ENCODE results near the gene HS3ST3B1. TPM values are rescaled to one million over a fixed set of nuclear protein-coding genes. Genes with fewer than 3 reads are reported as not detected.
A peak's percentile ranks its signal among the peaks of the same experiment; 100 is the strongest.

The HS3ST3B1 gene
- total RNA-seq, 1 experiment from 2014 or later = 8.2 TPM

- DNase-seq (ENCODE audit: low read depth) = peak; percentile 47
Measured at GRCh38 chr17:14303343-14304221, 2.7 kb downstream of the HS3ST3B1 start.

- DNase-seq (ENCODE audit: low read depth) = peak; percentile 44
Measured at GRCh38 chr17:14304222-14304772, 3.4 kb downstream of the HS3ST3B1 start.

- peak; percentile 66 for DNase-seq (ENCODE audit: low read depth)
Measured at GRCh38 chr17:14304773-14305517, 4.1 kb downstream of the HS3ST3B1 start.

GRCh38 chr17:14305785-14306496 lies 5.1 kb downstream of the HS3ST3B1 start:
- peak; percentile 49 for DNase-seq (ENCODE audit: low read depth)

GRCh38 chr17:14306596-14306995 lies 5.7 kb downstream of the HS3ST3B1 start:
- peak; percentile 22 for DNase-seq (ENCODE audit: low read depth)

- peak; percentile 81 for DNase-seq (ENCODE audit: low read depth)
Measured at GRCh38 chr17:14307560-14308024, 6.7 kb downstream of the HS3ST3B1 start.

GRCh38 chr17:14308636-14308964 lies 7.7 kb downstream of the HS3ST3B1 start:
- DNase-seq (ENCODE audit: low read depth) = no peak

GRCh38 chr17:14308965-14309879 lies 8.3 kb downstream of the HS3ST3B1 start:
- peak; percentile 94 for DNase-seq (ENCODE audit: low read depth)

GRCh38 chr17:14310101-14310500 lies 9.2 kb downstream of the HS3ST3B1 start:
- DNase-seq (ENCODE audit: low read depth) = no peak

- no peak for DNase-seq (ENCODE audit: low read depth)
Measured at GRCh38 chr17:14310605-14311004, 9.7 kb downstream of the HS3ST3B1 start.

- no peak for DNase-seq (ENCODE audit: low read depth)
Measured at GRCh38 chr17:14311186-14311705, 10.4 kb downstream of the HS3ST3B1 start.

- no peak for DNase-seq (ENCODE audit: low read depth)
Measured at GRCh38 chr17:14311981-14312380, 11.1 kb downstream of the HS3ST3B1 start.

- no peak for DNase-seq (ENCODE audit: low read depth)
Measured at GRCh38 chr17:14312522-14312921, 11.6 kb downstream of the HS3ST3B1 start.

GRCh38 chr17:14316126-14316832 lies 15.4 kb downstream of the HS3ST3B1 start:
- DNase-seq (ENCODE audit: low read depth) = no peak

GRCh38 chr17:14317383-14317782 lies 16.5 kb downstream of the HS3ST3B1 start:
- DNase-seq (ENCODE audit: low read depth) = no peak

- DNase-seq (ENCODE audit: low read depth) = no peak
Measured at GRCh38 chr17:14318109-14318917, 17.4 kb downstream of the HS3ST3B1 start.

- DNase-seq (ENCODE audit: low read depth) = no peak
Measured at GRCh38 chr17:14318918-14319205, 18.0 kb downstream of the HS3ST3B1 start.

- DNase-seq (ENCODE audit: low read depth) = no peak
Measured at GRCh38 chr17:14320098-14320497, 19.2 kb downstream of the HS3ST3B1 start.
